Neural cell (in vitro differentiated cells): ENCODE results near the gene IL1A.
"Not testable (repeated sequence)": the region's sequence is repeated elsewhere in the genome, so short reads cannot be mapped to it uniquely, and the experiment has no call there.

ENCODE experiments used
- CTCF ChIP-seq: fragments of 450-650 bp; IDR thresholded peaks from 2 replicates; pipeline ENCODE4 v1.5.1; 2014; ENCODE audit warnings: antibody characterized with exemption, mild to moderate bottlenecking, moderate library complexity; ENCODE audit not compliant: poor library complexity, severe bottlenecking
- RAD21 ChIP-seq: fragments of 450-650 bp; conservative IDR thresholded peaks from 2 replicates; pipeline ENCODE4 v1.6.1; 2014; ENCODE audit warnings: antibody characterized with exemption, mild to moderate bottlenecking, moderate library complexity

- TF ChIP-seq CTCF, RAD21: not testable (repeated sequence)
Measured at GRCh38 chr2:112833639-112833931, 49.3 kb upstream of the IL1A start.
